Mesothelial cell of epicardium (in vitro differentiated cells): ENCODE results near the gene SNUPN. TPM values are rescaled to one million over a fixed set of nuclear protein-coding genes. Genes with fewer than 3 reads are reported as not detected.

ENCODE experiments used
- DNase-seq, 2 experiments: peaks; one replicate each; pipeline ENCODE4 v3.0.0; 2021; ENCODE audit warnings: low spot score in 2 of 2; ENCODE audit not compliant: unreplicated experiment in 2 of 2
- H3K27ac Mint-ChIP-seq: 2 replicates; pipeline ENCODE4 v1.8.0; 2021; ENCODE audit warnings: mixed read lengths
- H3K27me3 Mint-ChIP-seq: 2 replicates; pipeline ENCODE4 v1.8.0; 2021; ENCODE audit warnings: low read depth, mixed read lengths
- H3K36me3 Mint-ChIP-seq: 2 replicates; pipeline ENCODE4 v1.8.0; 2021; ENCODE audit warnings: mixed read lengths
- H3K4me1 Mint-ChIP-seq: 2 replicates; pipeline ENCODE4 v1.8.0; 2021; ENCODE audit warnings: mixed read lengths
- H3K4me3 Mint-ChIP-seq: 2 replicates; pipeline ENCODE4 v1.8.0; 2021; ENCODE audit warnings: mild to moderate bottlenecking, moderate library complexity, mixed read lengths
- H3K9me3 Mint-ChIP-seq: 2 replicates; pipeline ENCODE4 v1.8.0; 2021; ENCODE audit warnings: mixed read lengths
- total RNA-seq: library from RNA; stranded (reverse); gene quantifications from 3 replicates; pipeline ENCODE4 v1.2.1, GENCODE V29; 2021
- TF ChIP-seq, protein P1 (sequence below): fragments of 200-600 bp; sonication (generic); IDR thresholded peaks from one replicate; pipeline ENCODE4 v1.5.0; 2021; ENCODE audit warnings: antibody characterized with exemption; ENCODE audit not compliant: unreplicated experiment

The SNUPN gene
- total RNA-seq, 1 donor from 2014 or later = 23.0 TPM

DNA sequence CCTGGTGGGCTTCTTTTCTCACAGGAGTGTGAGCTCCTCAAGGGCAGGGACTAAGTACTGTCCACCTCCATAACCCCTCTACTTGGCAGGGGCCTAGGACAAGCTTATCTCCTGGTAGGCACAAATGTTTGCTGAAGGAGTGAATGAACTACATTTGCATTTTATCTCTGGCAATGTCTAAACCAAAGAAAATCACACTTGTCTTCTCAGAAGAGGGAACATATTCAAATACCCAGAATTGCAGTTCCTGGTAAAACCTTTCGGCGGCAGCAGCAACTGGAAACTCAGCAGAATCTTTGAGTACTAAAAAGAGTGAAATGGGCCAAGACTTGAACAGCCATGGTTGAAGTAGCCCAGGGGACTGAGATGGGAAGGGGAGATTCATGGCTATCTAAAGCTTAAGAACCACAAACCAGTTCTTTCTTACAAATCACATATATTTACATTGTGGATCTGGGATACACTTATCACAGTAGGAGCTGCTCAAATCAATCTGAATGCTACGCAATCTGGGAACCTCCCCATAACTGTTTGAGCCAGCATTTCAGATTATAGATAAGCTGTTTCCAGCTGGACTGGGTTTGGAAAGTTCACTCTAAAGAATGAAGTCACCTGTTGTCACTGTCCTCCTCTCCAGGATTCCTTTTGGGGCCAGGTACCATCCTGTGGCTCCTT is 27.7 kb downstream of the SNUPN start:
- H3K27me3 Mint-ChIP-seq = no peaks in the 10 kb centered on the region
- H3K4me3 Mint-ChIP-seq = no peak overlapping the region
- no peaks in the 10 kb centered on the region for H3K4me1 Mint-ChIP-seq
- no peaks in the 10 kb centered on the region for H3K9me3 Mint-ChIP-seq
- no peak overlapping the region for H3K27ac Mint-ChIP-seq
- no peak for DNase-seq
- peaks cover 26% of the 10 kb centered on the region for H3K36me3 Mint-ChIP-seq
- TF ChIP-seq, protein P1, sequence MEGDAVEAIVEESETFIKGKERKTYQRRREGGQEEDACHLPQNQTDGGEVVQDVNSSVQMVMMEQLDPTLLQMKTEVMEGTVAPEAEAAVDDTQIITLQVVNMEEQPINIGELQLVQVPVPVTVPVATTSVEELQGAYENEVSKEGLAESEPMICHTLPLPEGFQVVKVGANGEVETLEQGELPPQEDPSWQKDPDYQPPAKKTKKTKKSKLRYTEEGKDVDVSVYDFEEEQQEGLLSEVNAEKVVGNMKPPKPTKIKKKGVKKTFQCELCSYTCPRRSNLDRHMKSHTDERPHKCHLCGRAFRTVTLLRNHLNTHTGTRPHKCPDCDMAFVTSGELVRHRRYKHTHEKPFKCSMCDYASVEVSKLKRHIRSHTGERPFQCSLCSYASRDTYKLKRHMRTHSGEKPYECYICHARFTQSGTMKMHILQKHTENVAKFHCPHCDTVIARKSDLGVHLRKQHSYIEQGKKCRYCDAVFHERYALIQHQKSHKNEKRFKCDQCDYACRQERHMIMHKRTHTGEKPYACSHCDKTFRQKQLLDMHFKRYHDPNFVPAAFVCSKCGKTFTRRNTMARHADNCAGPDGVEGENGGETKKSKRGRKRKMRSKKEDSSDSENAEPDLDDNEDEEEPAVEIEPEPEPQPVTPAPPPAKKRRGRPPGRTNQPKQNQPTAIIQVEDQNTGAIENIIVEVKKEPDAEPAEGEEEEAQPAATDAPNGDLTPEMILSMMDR = peak; percentile 33

DNA sequence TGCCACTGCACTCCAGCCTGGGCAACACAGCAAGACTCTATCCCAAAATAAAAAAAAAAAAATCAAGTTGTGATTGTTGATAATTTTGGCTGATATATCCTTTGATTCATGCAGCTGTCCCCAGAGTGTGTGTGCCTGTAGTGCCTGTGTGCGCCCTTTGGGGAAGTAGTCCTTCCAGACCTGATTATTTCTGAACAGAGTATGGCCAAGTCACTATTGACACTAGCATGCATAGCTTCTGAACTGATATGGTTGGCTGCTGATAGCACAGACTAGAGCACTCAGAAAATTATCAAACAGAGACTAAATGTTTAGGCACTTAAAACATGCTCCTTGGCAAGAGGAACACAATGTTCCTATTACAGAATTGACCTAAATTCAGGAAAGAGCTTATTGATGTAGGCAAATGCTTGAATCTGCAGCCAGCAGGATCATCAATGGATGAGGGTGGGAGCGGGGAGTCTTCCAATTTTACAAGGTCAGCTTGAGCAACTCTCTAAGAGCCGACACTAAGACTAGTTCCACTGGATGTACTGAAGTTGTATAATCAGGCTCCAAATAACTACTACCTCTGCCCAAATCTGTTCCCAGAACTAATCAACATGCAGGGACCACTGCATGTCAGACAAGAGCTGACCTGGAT is 28.7 kb downstream of the SNUPN start:
- Mint-ChIP-seq H3K36me3 (peaks cover 28% of the 10 kb centered on the region), H3K4me1 (no peaks in the 10 kb centered on the region), H3K27me3 (no peaks in the 10 kb centered on the region), H3K4me3 (no peak overlapping the region), H3K27ac (no peak overlapping the region), H3K9me3 (no peaks in the 10 kb centered on the region)
- DNase-seq = no peak
- TF ChIP-seq, protein P1 = no peak

DNA sequence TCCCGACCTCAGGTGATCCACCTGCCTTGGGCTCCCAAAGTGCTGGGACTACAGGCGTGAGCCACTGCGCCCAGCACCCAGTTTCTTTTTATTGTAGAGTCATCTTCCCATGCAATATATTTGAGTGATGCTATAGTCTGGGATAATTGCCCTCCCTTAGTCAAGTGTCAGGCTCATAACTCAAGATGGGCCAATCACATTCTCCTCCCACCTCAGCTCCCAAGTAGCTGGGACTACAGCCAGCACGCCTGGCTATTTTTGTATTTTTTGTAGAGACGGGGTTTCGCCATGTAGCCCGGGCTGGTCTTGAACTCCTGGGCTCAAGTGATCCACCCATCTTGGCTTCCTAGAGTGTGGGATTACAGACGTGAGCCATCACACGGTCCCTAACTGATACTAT is 31.2 kb downstream of the SNUPN start:
- Mint-ChIP-seq H3K4me3 (no peak overlapping the region), H3K27ac (no peak overlapping the region), H3K36me3 (peaks cover 32% of the 10 kb centered on the region), H3K9me3 (no peaks in the 10 kb centered on the region), H3K4me1 (no peaks in the 10 kb centered on the region), H3K27me3 (no peaks in the 10 kb centered on the region)
- DNase-seq = no peak
- TF ChIP-seq, protein P1 = no peak

DNA sequence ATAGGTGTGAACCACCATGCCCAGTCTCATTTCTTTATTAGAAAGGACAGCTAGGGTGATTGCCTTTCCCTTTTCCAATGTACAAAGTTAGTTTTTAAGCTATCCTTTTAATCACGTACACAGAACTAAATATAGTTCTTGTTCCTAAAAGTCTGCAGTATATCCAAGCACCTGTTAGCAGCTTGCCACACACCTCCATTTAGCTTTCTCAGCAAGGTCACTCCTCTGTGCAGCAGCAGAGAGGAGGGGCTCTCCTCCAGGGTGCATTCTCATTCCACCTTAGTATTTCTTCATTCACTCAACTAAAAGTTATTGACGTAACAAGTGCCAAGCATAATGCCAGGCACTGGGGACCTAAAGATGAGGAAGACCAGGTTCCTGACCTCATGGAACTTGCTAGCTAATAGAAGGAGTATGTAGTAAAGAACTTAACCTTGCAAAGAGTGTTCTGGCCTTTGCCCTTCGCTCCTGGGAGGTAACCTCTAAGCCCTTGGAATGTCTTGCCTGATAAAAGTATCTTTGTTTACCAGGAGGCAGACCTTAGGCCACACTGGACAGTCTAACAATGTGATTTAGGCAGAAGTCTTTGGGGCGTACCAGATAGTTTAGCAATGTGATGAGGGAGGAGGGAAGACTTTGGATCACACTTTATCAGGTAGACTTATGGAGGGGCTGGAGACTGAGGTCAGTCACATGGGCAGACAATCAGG is 33.7 kb downstream of the SNUPN start:
- DNase-seq = no peak
- no peak overlapping the region for H3K4me3 Mint-ChIP-seq
- no peaks in the 10 kb centered on the region for H3K4me1 Mint-ChIP-seq
- no peak overlapping the region for H3K27ac Mint-ChIP-seq
- peaks cover 29% of the 10 kb centered on the region for H3K36me3 Mint-ChIP-seq
- H3K9me3 Mint-ChIP-seq = no peaks in the 10 kb centered on the region
- no peaks in the 10 kb centered on the region for H3K27me3 Mint-ChIP-seq
- TF ChIP-seq, protein P1 = no peak

DNA sequence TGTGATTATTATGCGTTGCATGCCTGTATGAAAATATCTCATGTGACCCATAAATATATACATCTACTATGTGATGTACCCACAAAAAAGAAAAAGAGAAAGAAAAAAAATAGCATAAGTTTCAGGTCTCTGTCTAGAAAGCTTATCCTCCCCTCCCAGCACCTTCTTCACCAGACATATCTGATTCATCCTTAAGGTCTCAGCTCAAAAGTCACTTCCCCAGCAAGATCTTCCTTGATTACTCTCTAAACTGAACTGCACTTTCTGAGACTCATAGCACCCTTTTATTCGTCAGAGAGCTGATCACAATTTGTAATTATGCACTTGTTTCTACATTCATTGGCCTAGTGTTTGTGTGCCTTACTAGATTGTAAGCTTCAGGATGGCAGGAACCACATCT is 35.3 kb downstream of the SNUPN start:
- Mint-ChIP-seq H3K4me3 (no peak overlapping the region), H3K27me3 (no peaks in the 10 kb centered on the region), H3K36me3 (peaks cover 24% of the 10 kb centered on the region), H3K4me1 (no peaks in the 10 kb centered on the region), H3K27ac (no peak overlapping the region), H3K9me3 (no peaks in the 10 kb centered on the region)
- TF ChIP-seq, protein P1 = no peak
- DNase-seq = no peak
